Choroid plexus epithelial cell (primary cell): ENCODE measurements around the gene PSMD5.

ENCODE experiments used
- DNase-seq: peaks from one replicate; pipeline ENCODE4 v3.0.0-alpha.2; 2010; ENCODE audit warnings: low read depth
- H3K4me3 ChIP-seq: 2 replicates; pipeline ENCODE4 v1.5.1; 2011; ENCODE audit warnings: low read depth, mild to moderate bottlenecking, control low read depth, low read length, moderate library complexity
- TF ChIP-seq, protein P1 (sequence below): conservative IDR thresholded peaks from 2 replicates; pipeline ENCODE4 v1.5.1; 2011; ENCODE audit warnings: low read depth, mild to moderate bottlenecking, control low read depth, inconsistent platforms, low read length, moderate library complexity

Gene PSMD5

DNA sequence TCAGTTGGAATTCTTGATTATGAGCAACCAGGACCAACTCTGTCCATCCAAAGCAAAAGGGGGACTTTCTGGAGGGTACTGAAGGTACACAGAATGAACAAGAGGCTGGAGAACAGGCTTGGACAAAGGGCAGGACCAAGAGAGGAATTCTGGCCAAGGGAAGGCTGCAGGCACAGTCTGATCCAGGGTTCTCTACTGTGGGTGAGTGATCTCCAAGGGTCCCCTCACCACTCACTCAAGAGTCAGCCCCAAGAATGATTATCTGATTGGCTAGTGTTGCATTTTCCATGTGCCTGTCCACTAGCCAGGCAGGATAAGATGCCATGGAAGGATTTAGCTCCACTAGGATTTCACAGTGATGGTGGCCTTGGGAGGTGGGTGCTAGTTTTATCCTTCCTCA is 45.9 kb upstream of the PSMD5 start:
- no peak for DNase-seq
- TF ChIP-seq, protein P1, sequence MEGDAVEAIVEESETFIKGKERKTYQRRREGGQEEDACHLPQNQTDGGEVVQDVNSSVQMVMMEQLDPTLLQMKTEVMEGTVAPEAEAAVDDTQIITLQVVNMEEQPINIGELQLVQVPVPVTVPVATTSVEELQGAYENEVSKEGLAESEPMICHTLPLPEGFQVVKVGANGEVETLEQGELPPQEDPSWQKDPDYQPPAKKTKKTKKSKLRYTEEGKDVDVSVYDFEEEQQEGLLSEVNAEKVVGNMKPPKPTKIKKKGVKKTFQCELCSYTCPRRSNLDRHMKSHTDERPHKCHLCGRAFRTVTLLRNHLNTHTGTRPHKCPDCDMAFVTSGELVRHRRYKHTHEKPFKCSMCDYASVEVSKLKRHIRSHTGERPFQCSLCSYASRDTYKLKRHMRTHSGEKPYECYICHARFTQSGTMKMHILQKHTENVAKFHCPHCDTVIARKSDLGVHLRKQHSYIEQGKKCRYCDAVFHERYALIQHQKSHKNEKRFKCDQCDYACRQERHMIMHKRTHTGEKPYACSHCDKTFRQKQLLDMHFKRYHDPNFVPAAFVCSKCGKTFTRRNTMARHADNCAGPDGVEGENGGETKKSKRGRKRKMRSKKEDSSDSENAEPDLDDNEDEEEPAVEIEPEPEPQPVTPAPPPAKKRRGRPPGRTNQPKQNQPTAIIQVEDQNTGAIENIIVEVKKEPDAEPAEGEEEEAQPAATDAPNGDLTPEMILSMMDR: no peak
- H3K4me3 ChIP-seq: no peak overlapping the region

DNA sequence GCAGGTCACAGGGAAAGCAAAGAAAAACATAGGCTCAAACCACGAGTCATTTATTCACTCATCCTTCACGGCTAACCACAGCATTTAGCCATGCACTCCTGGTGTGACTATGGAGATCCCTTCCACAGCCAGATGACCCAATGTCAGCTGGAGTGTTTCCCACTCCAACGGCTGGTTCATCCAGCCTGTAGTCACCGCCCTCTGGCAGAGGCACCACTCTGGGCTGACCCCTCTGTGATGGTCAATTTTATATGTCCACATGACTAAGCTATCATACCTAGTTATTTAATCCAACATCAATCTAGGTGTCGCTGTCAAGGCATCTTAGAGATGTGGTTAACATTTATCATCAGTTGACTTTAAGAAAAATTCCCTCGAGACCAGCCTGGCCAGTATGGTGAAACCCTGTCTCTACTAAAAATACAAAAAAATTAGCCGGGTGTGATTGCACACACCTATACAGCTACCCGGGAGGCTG is 43.8 kb upstream of the PSMD5 start:
- peak; percentile 51 for DNase-seq

DNA sequence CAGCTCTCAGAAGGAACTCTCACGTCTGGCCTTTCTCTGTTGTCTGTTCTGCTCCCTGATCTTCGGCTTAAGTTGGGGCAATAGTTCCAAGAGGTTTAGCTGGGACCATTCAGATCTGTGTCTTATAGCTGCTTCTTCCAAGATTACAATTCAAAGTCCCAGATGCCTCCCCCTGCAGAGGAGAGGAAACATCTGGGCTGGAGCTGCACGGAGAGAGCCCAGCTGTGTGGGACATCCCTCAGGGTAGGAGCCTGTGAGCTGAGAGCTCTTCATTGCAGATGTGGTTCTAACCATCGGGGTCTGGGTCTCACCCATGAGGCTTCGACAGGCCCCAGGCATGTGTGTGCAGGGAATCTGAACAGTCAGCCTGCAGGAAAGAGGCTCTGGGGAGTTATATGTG is 43.2 kb upstream of the PSMD5 start:
- DNase-seq: no peak
- TF ChIP-seq, protein P1: no peak
- no peak overlapping the region for H3K4me3 ChIP-seq

More for the DNA sequence above, 43.8 kb upstream of the PSMD5 start:
- TF ChIP-seq, protein P1: no peak
- H3K4me3 ChIP-seq: no peak overlapping the region

- TF ChIP-seq, protein P1: no peak
- no peak for DNase-seq
- no peak overlapping the region for H3K4me3 ChIP-seq
These were observed 42.7 kb upstream of the PSMD5 start for GRCh38 chr9:120885457-120885856.

DNA sequence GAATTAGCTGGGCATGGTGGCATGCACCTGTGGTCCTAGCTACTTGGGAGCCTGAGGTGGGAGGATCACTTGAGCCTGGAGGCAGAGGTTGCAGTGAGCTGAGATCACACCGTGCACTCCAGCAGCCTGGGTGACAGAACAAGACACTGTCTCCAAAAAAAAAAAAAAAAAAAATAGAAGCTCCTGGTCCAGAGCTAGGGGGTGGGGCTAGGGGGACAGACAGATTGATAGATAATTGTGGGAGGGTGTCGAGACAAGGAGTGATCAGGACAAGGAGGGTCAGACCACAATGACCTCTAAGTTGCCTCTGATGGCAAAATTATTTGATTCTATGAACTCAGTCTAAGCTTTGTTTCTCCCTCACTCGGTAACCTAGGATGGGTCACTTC is 40.9 kb upstream of the PSMD5 start:
- TF ChIP-seq, protein P1: no peak
- H3K4me3 ChIP-seq: no peak overlapping the region
- DNase-seq: no peak

DNA sequence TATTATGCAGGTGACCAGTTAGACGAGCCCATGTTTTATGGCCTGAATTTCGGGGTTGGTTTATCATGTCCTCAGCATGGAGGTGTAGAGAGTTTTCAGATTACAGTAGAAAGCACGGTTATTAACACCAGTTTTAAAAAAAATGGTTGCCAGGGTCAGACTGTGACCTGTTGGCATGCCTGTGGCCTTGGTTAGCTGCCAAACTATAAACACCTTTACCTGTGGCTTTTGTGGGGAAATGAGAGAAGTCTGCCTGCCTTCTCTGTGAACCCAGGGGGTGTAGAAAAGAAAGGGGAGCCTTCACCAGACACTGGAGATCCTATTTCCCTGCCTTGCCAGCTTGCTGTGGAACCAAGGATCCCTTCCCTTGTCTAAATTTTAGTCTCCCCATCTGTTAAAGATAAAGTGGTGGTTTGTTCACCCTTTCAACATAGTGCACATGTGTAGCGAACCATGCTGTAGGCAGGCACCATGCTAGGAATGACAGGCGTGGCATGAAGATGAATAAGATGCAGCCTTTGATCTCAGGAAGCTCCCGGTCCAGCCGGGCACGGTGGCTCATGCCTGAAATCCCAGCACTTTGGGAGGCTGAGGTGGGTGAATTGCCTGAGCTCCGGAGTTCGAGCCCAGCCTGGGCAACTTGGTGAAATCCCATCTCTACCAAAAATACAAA is 40.3 kb upstream of the PSMD5 start:
- DNase-seq: no peak
- no peak overlapping the region for H3K4me3 ChIP-seq
- TF ChIP-seq, protein P1: no peak

DNA sequence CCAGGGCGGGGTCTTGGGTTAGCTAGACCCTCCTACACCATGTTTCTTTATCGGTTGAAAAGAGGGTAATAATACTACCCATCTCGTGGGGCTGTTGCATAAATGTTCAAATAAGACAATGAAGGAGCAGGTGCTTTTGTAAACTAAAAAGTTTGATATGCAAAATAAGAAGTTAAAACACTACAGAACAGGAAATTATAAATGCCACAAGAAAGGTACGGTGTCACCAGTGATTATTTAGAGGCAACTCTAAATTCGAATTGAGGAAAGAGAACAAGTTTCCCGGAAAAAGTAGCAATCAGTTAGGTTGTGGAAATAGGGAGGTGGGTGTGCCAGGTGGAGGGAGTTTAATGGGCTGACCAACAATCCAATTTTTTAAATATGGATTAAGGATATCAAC is 36.7 kb upstream of the PSMD5 start:
- DNase-seq: no peak
- no peak overlapping the region for H3K4me3 ChIP-seq
- TF ChIP-seq, protein P1: no peak
